GM20431 (cell line): ENCODE results near the gene OTUD1.

Experiments
- in situ Hi-C: fragments of 300-500 bp; cut with MseI, MboI; formaldehyde crosslinking; loops from one replicate; pipeline ENCODE4 v1.15.0; 2020; ENCODE audit warnings: low sequenced_read_pairs; ENCODE audit not compliant: unreplicated experiment

OTUD1 gene

DNA sequence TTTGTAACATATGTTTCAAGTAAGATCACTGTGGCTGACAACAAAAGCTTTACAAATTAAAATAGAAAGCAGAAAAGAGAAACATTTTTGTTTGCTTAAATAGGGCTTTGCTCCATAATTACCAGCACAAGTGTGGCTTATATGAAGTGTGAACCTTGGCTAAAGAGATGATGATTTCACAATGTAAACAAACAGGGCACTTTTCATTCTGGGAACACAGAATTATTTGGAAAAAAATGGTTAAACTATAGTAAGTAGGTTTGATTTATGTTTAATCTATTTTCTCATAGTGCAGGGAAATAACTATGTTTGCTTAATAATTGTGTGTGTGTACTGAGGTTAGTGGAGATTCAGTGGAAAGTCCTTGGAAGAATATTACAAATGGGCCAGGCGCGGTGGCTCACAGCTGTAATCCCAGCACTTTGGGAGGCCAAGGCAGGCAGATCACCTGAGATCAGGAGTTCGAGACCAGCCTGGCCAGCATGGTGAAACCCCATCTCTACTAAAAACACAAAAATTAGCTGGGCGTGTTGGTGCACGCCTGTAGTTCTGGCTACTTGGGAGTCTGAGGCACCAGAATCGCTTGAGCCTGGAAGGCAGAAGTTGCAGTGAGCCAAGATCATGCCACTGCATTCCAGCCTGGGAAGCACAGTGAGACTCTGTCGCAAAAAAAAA, 19.1 kb upstream of the OTUD1 start:
- in situ Hi-C loops = no loop called here

DNA sequence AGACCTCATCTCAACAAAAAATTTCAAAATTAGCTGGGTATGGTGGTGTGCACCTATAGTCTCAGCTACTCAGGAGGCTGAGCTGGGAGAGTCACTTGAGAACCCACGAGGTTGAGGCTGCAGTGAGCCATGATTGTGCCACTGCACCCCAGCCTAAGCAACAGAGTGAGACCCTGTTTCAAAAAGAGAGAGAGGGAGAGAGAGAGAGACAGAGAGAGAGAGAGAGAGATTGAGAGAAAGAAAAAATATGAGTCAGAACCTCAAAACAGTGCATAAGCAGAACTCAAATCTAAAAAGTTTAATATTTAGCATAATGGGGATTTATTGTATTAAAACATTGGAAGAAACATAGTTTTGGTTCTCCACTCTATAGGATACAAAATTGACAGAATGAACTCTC, 17.5 kb upstream of the OTUD1 start:
- in situ Hi-C loops = no loop called here

GRCh38 chr10:23422003-23422411, 16.9 kb upstream of the OTUD1 start:
- in situ Hi-C loops = no loop called here

DNA sequence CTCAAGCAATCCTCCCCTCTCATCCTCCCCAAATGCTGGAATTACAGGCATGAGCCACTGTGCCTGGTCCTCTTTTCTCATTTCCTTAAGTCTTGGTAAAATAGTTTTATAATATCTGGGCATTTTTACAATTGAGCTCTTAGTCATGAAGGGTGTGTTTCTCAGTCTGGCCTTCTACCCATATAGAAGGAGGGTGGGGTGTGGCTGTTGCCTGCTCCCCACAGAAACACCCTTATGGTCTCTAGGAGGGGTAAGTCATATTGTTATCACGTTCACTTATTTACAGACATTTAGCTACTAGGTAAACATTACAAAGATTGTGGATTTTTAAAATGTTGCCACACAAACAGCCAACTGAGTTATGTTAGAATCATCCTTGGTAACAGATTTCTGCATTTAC, 6.7 kb upstream of the OTUD1 start:
- in situ Hi-C loops = no loop called here

DNA sequence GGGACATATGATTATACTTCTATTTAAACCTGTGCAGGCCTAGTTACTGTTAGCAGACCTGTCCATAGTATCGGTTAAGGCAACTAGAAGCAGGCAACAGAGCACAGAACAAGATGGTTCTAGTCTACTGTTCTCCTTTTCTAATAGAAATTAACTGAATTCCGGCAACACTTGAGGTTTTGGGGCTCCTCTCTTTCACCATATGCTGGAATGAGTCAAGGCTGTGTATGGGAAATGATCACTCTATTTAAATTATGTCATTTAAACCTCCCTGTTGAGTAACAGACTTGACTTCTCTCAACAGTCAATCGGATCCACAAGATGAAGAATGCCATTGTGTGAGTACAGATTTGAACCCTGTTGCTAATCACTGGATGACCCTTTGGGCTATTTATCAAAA, 6.2 kb upstream of the OTUD1 start:
- in situ Hi-C loops = no loop called here

GRCh38 chr10:23433701-23434100, 5.2 kb upstream of the OTUD1 start:
- in situ Hi-C loops = no loop called here

DNA sequence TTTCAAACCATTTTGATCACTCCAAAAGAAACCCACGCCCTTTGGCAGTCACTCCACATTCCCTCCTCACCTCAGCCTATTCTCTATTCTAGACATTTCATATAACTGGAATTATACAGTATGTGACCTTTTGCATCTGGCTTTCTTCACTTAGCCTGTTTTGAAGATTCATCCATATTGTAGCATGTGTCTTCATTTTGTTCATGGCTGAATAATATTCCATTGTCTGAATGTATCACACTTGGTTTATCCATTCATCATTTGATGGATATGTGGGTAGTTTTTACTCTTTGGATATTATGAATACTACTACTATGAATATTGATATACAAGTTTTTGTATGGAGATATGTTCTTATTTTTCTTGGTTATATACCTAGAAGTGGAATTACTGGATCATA, 3.5 kb upstream of the OTUD1 start:
- in situ Hi-C loops = no loop called here

- in situ Hi-C loops = no loop called here
Observed at GRCh38 chr10:23436983-23437382, 1.9 kb upstream of the OTUD1 start.

GRCh38 chr10:23437963-23438546, 820 bp upstream of the OTUD1 start:
- in situ Hi-C loops = no loop called here

DNA sequence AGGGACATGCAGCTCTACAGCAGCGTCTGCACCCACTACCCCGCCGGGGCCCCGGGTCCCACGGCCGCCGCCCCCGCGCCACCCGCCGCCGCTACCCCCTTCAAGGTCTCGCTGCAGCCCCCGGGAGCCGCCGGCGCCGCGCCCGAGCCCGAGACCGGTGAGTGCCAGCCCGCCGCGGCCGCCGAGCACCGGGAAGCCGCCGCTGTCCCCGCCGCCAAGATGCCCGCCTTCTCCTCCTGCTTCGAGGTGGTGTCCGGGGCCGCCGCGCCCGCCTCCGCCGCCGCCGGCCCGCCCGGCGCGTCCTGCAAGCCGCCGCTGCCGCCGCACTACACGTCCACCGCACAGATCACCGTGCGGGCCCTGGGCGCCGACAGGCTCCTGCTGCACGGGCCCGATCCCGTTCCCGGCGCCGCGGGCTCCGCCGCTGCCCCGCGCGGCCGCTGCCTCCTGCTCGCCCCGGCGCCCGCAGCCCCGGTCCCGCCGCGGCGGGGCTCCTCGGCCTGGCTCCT, 631 bp downstream of the OTUD1 start:
- in situ Hi-C loops = no loop called here

- in situ Hi-C loops = no loop called here
Observed at GRCh38 chr10:23439961-23440889, 1.4 kb downstream of the OTUD1 start.

DNA sequence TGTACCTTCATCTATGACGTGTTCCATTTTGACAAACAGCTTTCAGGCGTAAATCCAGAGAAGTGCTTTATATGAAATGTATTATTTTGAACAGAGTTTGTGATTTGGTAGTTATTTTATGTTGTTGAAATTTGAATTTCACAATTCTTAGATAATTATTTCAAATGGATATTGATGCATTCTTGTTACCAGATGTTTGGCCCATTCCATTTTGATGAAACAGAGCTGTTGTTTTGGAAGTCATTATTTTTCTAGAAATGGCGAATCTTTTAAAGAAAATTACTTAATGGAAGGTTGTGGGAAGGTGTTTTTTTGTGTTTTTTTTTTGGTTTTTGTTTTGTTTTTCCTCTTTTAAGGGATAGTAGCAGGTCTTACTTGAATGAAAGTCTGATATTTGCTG, 2.4 kb downstream of the OTUD1 start:
- in situ Hi-C loops = no loop called here

DNA sequence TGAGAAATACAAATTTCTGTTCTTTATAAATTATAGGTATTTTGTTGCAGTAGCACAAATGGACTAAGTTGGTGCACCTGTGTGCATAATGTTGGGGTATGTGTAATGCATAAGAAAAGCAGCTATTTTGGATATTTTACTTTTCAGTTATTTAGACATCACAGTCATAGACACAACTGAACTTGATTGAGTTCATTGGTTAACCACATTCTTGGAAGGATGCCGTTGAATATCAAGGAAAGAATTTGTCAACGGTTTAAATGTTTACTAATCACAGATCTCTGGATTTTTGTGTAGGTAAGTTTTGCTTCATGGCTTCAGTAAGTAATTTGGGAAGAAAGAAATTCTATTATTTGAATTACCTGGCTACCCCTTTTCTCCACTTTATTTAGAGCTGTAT, 4.1 kb downstream of the OTUD1 start:
- in situ Hi-C loops = no loop called here

GRCh38 chr10:23445591-23445990, 6.7 kb downstream of the OTUD1 start:
- in situ Hi-C loops = no loop called here

DNA sequence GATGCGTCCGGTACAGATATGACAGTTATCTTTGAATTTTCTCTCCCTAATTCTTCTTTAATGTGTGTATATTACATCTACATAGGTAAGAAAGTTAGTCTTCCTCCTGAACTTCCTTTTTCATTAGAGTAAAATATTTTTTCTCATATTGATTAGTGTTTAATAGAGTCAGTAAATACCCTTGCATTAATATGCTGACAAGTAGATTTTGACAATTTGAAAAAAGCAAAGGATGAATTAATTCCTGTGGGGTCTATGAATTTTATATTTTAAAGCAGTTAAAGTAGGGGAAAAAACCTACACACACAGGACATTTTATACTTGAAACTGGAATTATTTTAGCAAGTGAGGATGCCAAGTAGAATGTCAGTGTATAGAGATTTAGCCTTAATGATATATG, 9.4 kb downstream of the OTUD1 start:
- in situ Hi-C loops = no loop called here

GRCh38 chr10:23448802-23449570, 10.1 kb downstream of the OTUD1 start:
- in situ Hi-C loops = no loop called here

GRCh38 chr10:23452033-23452655, 13.3 kb downstream of the OTUD1 start:
- in situ Hi-C loops = no loop called here

- in situ Hi-C loops = no loop called here
Observed at GRCh38 chr10:23453465-23453864, 14.6 kb downstream of the OTUD1 start.

DNA sequence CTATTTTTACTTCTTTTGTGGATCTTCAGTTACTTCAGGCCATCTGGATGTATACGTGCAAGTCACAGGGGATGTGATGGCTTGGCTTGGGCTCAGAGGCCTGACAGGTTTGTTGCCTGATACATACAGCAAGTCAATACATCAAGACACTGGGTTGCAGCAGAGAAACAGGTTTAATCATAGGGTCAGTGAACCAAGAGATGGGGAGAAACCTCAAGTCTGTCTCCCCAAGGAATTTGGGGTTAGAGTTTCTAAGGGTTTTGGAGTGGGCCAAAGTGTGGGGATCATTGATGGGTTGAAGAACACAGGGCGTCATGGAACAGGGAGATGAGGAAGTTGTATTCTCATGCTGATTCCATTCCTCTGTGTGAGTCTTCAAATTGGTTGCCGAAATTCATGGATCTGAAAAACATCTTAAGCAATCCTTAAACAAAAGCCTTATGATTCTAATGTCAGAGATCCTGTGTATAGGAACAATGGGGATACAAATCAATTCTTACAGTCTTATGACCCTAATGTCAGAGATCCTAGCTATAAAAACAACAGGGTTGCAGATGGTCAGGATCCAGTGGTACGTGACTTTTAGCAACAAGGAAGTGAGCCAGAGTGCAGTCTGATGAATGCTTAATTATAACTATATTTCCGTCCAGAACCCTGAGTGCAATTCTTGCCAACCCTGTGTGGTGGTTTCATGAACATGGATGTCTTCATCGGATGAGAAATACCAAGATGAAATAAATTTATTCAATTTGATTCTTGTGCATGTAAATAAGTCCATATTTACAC, 18.9 kb downstream of the OTUD1 start:
- in situ Hi-C loops = no loop called here
